Endodermal cell (in vitro differentiated cells): Measurements from ENCODE around the gene CXXC5. TPM values are rescaled to one million over a fixed set of nuclear protein-coding genes. Genes with fewer than 3 reads are reported as not detected.

Experiments
- DNase-seq: peaks from one replicate; pipeline ENCODE4 v3.0.0-alpha.2; 2017
- H3K27ac ChIP-seq: 2 replicates; pipeline ENCODE4 v1.5.1; 2013; ENCODE audit warnings: mild to moderate bottlenecking, low read depth, low read length, moderate library complexity
- H3K27me3 ChIP-seq: 2 replicates; pipeline ENCODE4 v1.6.1; 2013; ENCODE audit warnings: mild to moderate bottlenecking, low read length, moderate library complexity; ENCODE audit not compliant: insufficient read depth, control insufficient read depth, poor library complexity, severe bottlenecking
- H3K36me3 ChIP-seq: 2 replicates; pipeline ENCODE4 v1.7.0; 2013; ENCODE audit warnings: mild to moderate bottlenecking, low read length, moderate library complexity; ENCODE audit not compliant: control insufficient read depth, insufficient read depth
- H3K4me1 ChIP-seq: one replicate; pipeline ENCODE4 v1.7.0; 2013; ENCODE audit warnings: low read length; ENCODE audit not compliant: control insufficient read depth, insufficient read depth
- H3K4me3 ChIP-seq: 2 replicates; pipeline ENCODE4 v1.5.1; 2013; ENCODE audit warnings: mild to moderate bottlenecking, low read length, moderate library complexity
- H3K9ac ChIP-seq: 2 replicates; pipeline ENCODE4 v1.6.1; 2013; ENCODE audit warnings: mild to moderate bottlenecking, low read length, moderate library complexity; ENCODE audit not compliant: poor library complexity, severe bottlenecking; ENCODE audit errors: extremely low read depth
- H3K9me3 ChIP-seq: 2 replicates; pipeline ENCODE4 v1.6.1; 2013; ENCODE audit warnings: mild to moderate bottlenecking, low read length, moderate library complexity; ENCODE audit not compliant: control insufficient read depth
- H3K27ac Mint-ChIP-seq: 2 replicates; pipeline ENCODE4 v1.8.0; 2020; ENCODE audit warnings: mixed read lengths
- H3K27me3 Mint-ChIP-seq: 2 replicates; pipeline ENCODE4 v1.8.0; 2021; ENCODE audit warnings: mild to moderate bottlenecking, mixed read lengths; ENCODE audit not compliant: insufficient read depth
- H3K36me3 Mint-ChIP-seq: 2 replicates; pipeline ENCODE4 v1.8.0; 2020; ENCODE audit warnings: low read depth, mixed read lengths
- H3K4me1 Mint-ChIP-seq: 2 replicates; pipeline ENCODE4 v1.8.0; 2020; ENCODE audit warnings: mixed read lengths
- H3K4me3 Mint-ChIP-seq: 2 replicates; pipeline ENCODE4 v1.8.0; 2020; ENCODE audit warnings: mild to moderate bottlenecking, moderate library complexity, mixed read lengths
- H3K9me3 Mint-ChIP-seq: 2 replicates; pipeline ENCODE4 v1.8.0; 2020; ENCODE audit warnings: mild to moderate bottlenecking, mixed read lengths
- WGBS, 2 experiments: methylation state at CpG; one replicate each; pipeline versions ENCODE4 v1.1.5 to v1.1.7; 2013; ENCODE audit warnings: missing lambda C conversion rate in 2 of 2, mixed read lengths in 1 of 2; ENCODE audit not compliant: insufficient coverage in 1 of 2, insufficient read length in 1 of 2; 5-methylcytosine and 5-hydroxymethylcytosine counted together
- total RNA-seq, 2 donors: library from RNA; stranded (reverse); fragmentation: NEBNext Ultra II Directional in 1 of 2; extraction: Animal tissue kit (Norgen Biotek cat#: 25700) in 1 of 2; gene quantifications; 2 replicates in 1 of 2; 3 replicates in 1 of 2; pipeline ENCODE4 v1.2.1, GENCODE V29; 2021
- TF ChIP-seq, protein P1 (sequence below): fragments of 200-600 bp; sonication (generic); conservative IDR thresholded peaks from 2 replicates; pipeline ENCODE4 v1.5.0; 2021; ENCODE audit warnings: antibody characterized with exemption, mild to moderate bottlenecking

The CXXC5 gene
- total RNA-seq, 2 donors from 2014 or later = 50.5 to 67.9 TPM

DNA sequence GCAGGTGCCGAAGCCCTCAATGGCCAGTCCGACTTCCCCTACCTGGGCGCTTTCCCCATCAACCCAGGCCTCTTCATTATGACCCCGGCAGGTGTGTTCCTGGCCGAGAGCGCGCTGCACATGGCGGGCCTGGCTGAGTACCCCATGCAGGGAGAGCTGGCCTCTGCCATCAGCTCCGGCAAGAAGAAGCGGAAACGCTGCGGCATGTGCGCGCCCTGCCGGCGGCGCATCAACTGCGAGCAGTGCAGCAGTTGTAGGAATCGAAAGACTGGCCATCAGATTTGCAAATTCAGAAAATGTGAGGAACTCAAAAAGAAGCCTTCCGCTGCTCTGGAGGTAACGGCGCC is 32.9 kb downstream of the CXXC5 start:
- Histone ChIP-seq H3K9ac (no peak overlapping the region), H3K27me3 (no peaks in the 10 kb centered on the region), H3K4me3 (no peak overlapping the region), H3K4me1 (no peaks in the 10 kb centered on the region), H3K27ac (no peak overlapping the region), H3K36me3 (no peaks in the 10 kb centered on the region), H3K9me3 (no peaks in the 10 kb centered on the region)
- Mint-ChIP-seq H3K4me1 (peaks cover 37% of the 10 kb centered on the region), H3K36me3 (peaks cover 41% of the 10 kb centered on the region), H3K9me3 (no peaks in the 10 kb centered on the region), H3K27ac (no peak overlapping the region), H3K4me3 (no peak overlapping the region), H3K27me3 (no peaks in the 10 kb centered on the region)
- TF ChIP-seq, protein P1, sequence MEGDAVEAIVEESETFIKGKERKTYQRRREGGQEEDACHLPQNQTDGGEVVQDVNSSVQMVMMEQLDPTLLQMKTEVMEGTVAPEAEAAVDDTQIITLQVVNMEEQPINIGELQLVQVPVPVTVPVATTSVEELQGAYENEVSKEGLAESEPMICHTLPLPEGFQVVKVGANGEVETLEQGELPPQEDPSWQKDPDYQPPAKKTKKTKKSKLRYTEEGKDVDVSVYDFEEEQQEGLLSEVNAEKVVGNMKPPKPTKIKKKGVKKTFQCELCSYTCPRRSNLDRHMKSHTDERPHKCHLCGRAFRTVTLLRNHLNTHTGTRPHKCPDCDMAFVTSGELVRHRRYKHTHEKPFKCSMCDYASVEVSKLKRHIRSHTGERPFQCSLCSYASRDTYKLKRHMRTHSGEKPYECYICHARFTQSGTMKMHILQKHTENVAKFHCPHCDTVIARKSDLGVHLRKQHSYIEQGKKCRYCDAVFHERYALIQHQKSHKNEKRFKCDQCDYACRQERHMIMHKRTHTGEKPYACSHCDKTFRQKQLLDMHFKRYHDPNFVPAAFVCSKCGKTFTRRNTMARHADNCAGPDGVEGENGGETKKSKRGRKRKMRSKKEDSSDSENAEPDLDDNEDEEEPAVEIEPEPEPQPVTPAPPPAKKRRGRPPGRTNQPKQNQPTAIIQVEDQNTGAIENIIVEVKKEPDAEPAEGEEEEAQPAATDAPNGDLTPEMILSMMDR = no peak
- no peak for DNase-seq
- 95 to 98% methylated on average over 17 to 22 of the region's 22 CpGs for WGBS, 2 experiments

DNA sequence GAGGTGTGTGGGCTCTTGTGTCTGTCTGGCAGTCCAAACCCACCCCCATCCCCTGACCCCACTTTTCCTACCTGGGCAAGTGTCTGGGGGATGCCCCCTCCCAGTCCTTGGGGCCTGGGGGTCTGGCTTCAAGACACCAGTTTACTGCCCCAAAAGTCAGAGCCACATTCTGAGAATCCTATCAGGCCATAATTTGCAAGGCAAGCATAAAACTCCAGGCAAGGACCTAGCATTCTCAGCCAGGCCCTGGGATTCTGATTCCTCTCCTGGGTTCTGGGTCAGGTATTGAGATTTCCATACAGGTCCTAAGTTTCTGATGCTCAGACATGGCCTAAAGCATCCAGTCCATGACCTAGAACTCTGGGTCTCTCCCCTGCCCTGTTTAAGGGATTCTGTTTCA is 33.3 kb downstream of the CXXC5 start:
- Histone ChIP-seq H3K27ac (no peak overlapping the region), H3K4me3 (no peak overlapping the region), H3K9ac (no peak overlapping the region), H3K4me1 (no peaks in the 10 kb centered on the region), H3K9me3 (no peaks in the 10 kb centered on the region), H3K27me3 (no peaks in the 10 kb centered on the region), H3K36me3 (no peaks in the 10 kb centered on the region)
- TF ChIP-seq, protein P1 = no peak
- Mint-ChIP-seq H3K36me3 (peaks cover 44% of the 10 kb centered on the region), H3K27ac (no peak overlapping the region), H3K9me3 (no peaks in the 10 kb centered on the region), H3K4me1 (peaks cover 41% of the 10 kb centered on the region), H3K4me3 (no peak overlapping the region), H3K27me3 (no peaks in the 10 kb centered on the region)
- no peak for DNase-seq

DNA sequence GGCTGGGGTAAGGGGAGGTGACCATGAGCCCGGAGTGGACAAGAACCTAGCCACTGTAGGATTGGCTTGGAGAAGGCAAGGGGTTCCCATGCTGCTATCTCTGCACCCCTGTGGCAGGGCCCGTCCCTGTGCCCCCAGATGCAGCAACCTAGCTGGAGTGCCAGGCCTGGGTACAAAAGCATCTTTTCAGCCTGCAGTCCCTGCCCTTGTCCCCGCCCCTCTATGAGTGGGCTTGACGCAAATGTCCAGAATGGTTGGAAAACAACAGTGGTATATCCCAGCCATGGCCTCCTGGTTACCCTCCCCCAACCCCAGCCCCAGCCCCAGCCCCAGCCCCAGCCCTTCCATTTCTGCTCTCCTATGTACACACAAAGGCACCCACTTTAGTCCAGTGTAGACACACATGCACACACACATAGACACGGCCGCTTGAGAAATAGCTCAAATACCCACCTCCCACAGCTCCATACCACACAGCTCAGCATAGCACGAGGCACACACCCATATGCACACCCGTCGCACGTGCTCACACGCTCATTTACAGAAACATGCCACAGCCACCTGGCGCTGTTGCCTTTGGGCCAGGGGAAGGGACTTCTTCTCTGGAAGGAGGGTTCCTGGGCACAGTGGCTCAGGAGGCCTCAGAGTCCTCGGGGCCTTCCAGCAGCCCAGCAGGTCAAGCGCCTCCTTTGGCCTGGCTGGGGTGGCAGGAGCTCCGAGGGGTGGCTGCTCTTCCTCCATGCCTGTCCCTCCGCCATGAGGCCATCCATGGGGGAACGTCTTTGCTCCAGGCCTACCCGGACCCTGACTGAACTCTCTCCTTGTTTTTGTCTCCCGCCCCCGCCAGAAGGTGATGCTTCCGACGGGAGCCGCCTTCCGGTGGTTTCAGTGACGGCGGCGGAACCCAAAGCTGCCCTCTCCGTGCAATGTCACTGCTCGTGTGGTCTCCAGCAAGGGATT is 34.1 kb downstream of the CXXC5 start:
- Histone ChIP-seq H3K4me1 (no peaks in the 10 kb centered on the region), H3K9ac (no peak overlapping the region), H3K27ac (no peak overlapping the region), H3K27me3 (no peaks in the 10 kb centered on the region), H3K4me3 (no peak overlapping the region), H3K36me3 (no peaks in the 10 kb centered on the region), H3K9me3 (no peaks in the 10 kb centered on the region)
- H3K27me3 Mint-ChIP-seq = no peaks in the 10 kb centered on the region
- no peaks in the 10 kb centered on the region for H3K9me3 Mint-ChIP-seq
- WGBS, 2 experiments = 87 to 91% methylated on average over 15 to 29 of the region's 29 CpGs
- DNase-seq = peak; percentile 63
- H3K4me3 Mint-ChIP-seq = no peak overlapping the region
- peak overlapping the region; percentile 20 for H3K27ac Mint-ChIP-seq
- TF ChIP-seq, protein P1 = peak; percentile 39
- peaks cover 46% of the 10 kb centered on the region for H3K36me3 Mint-ChIP-seq
- peaks cover 43% of the 10 kb centered on the region for H3K4me1 Mint-ChIP-seq
